Measurements from ENCODE around the gene MPPED2.
"Not testable (repeated sequence)": the region's sequence is repeated elsewhere in the genome, so short reads cannot be mapped to it uniquely, and the experiment has no call there.

MPPED2 gene

GRCh38 chr11:30579415-30580175 is 6.6 kb downstream of the MPPED2 start:
- no peak for DNase-seq (ENCODE audit: low read depth, low spot score)
- no peak overlapping the region for H3K27ac ChIP-seq

GRCh38 chr11:30578406-30578805 is 7.7 kb downstream of the MPPED2 start:
- H3K27ac ChIP-seq: no peak overlapping the region

GRCh38 chr11:30573951-30574350 is 12.2 kb downstream of the MPPED2 start:
- peak; percentile 3 for DNase-seq (ENCODE audit: low read depth, low spot score)
- H3K27ac ChIP-seq: no peak overlapping the region

More at GRCh38 chr11:30578406-30578805, 7.7 kb downstream of the MPPED2 start:
- no peak for DNase-seq (ENCODE audit: low read depth, low spot score)

- DNase-seq (ENCODE audit: low read depth, low spot score): no peak
- no peak overlapping the region for H3K27ac ChIP-seq
Observed at GRCh38 chr11:30568931-30569330, 17.2 kb downstream of the MPPED2 start.

- H3K27ac ChIP-seq: no peak overlapping the region
- no peak for DNase-seq (ENCODE audit: low read depth, low spot score)
Observed at GRCh38 chr11:30567644-30568043, 18.5 kb downstream of the MPPED2 start.

- DNase-seq (ENCODE audit: low read depth, low spot score): no peak
- no peak overlapping the region for H3K27ac ChIP-seq
Observed at GRCh38 chr11:30567120-30567519, 19.0 kb downstream of the MPPED2 start.

GRCh38 chr11:30566482-30566881 is 19.7 kb downstream of the MPPED2 start:
- H3K27ac ChIP-seq: no peak overlapping the region
- no peak for DNase-seq (ENCODE audit: low read depth, low spot score)

GRCh38 chr11:30565027-30565426 is 21.1 kb downstream of the MPPED2 start:
- DNase-seq (ENCODE audit: low read depth, low spot score): no peak
- no peak overlapping the region for H3K27ac ChIP-seq

- no peak for DNase-seq (ENCODE audit: low read depth, low spot score)
- no peak overlapping the region for H3K27ac ChIP-seq
Observed at GRCh38 chr11:30561691-30562415, 24.3 kb downstream of the MPPED2 start.

GRCh38 chr11:30560206-30561106 is 25.7 kb downstream of the MPPED2 start:
- no peak overlapping the region for H3K27ac ChIP-seq

GRCh38 chr11:30559004-30559403 is 27.1 kb downstream of the MPPED2 start:
- H3K27ac ChIP-seq: no peak overlapping the region
- no peak for DNase-seq (ENCODE audit: low read depth, low spot score)

More at GRCh38 chr11:30560206-30561106, 25.7 kb downstream of the MPPED2 start:
- no peak for DNase-seq (ENCODE audit: low read depth, low spot score)

- DNase-seq (ENCODE audit: low read depth, low spot score); H3K27ac ChIP-seq: not testable (repeated sequence)
Observed at GRCh38 chr11:30554587-30554986, 31.6 kb downstream of the MPPED2 start.

- DNase-seq (ENCODE audit: low read depth, low spot score): no peak
Observed at GRCh38 chr11:30553521-30554110, 32.5 kb downstream of the MPPED2 start.

GRCh38 chr11:30552839-30553238 is 33.3 kb downstream of the MPPED2 start:
- DNase-seq (ENCODE audit: low read depth, low spot score): no peak
- H3K27ac ChIP-seq: no peak overlapping the region

More at GRCh38 chr11:30553521-30554110, 32.5 kb downstream of the MPPED2 start:
- H3K27ac ChIP-seq: no peak overlapping the region

GRCh38 chr11:30550022-30550542 is 36.1 kb downstream of the MPPED2 start:
- no peak overlapping the region for H3K27ac ChIP-seq
- no peak for DNase-seq (ENCODE audit: low read depth, low spot score)

GRCh38 chr11:30549565-30549964 is 36.6 kb downstream of the MPPED2 start:
- no peak for DNase-seq (ENCODE audit: low read depth, low spot score)
- no peak overlapping the region for H3K27ac ChIP-seq

- no peak overlapping the region for H3K27ac ChIP-seq
- no peak for DNase-seq (ENCODE audit: low read depth, low spot score)
Observed at GRCh38 chr11:30546334-30546733, 39.8 kb downstream of the MPPED2 start.

- no peak for DNase-seq (ENCODE audit: low read depth, low spot score)
Observed at GRCh38 chr11:30545507-30545906, 40.6 kb downstream of the MPPED2 start.

GRCh38 chr11:30543066-30543465 is 43.1 kb downstream of the MPPED2 start:
- H3K27ac ChIP-seq: no peak overlapping the region
- DNase-seq (ENCODE audit: low read depth, low spot score): no peak

More at GRCh38 chr11:30545507-30545906, 40.6 kb downstream of the MPPED2 start:
- H3K27ac ChIP-seq: no peak overlapping the region

GRCh38 chr11:30540781-30541180 is 45.4 kb downstream of the MPPED2 start:
- DNase-seq (ENCODE audit: low read depth, low spot score): no peak
- H3K27ac ChIP-seq: no peak overlapping the region

All from epithelial cell of prostate (primary cell).